Measurements from ENCODE around the gene CNGB1.

Gene CNGB1

DNA sequence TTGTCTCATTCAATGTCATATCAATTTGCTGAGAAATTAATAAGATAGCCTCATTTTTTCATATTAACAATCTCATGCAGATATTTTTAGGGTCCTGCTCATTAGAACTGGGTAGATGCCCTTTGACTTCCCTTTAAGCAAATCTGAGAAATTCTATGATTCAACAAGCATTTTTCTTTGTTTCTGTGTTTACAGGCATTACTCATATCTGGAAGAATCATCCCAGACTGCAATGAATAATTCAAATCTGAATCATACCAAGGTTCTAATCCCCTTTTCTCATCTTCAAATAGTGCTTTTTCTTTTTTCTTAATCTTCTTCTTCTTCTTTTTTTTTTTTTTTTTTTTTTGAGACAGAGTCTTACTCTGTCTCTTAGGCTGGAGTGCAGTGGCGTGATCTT lies 99.5 kb downstream of the CNGB1 start:
- TF ChIP-seq, protein P1, sequence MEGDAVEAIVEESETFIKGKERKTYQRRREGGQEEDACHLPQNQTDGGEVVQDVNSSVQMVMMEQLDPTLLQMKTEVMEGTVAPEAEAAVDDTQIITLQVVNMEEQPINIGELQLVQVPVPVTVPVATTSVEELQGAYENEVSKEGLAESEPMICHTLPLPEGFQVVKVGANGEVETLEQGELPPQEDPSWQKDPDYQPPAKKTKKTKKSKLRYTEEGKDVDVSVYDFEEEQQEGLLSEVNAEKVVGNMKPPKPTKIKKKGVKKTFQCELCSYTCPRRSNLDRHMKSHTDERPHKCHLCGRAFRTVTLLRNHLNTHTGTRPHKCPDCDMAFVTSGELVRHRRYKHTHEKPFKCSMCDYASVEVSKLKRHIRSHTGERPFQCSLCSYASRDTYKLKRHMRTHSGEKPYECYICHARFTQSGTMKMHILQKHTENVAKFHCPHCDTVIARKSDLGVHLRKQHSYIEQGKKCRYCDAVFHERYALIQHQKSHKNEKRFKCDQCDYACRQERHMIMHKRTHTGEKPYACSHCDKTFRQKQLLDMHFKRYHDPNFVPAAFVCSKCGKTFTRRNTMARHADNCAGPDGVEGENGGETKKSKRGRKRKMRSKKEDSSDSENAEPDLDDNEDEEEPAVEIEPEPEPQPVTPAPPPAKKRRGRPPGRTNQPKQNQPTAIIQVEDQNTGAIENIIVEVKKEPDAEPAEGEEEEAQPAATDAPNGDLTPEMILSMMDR (IDR thresholded peaks at IDR 0.05; ENCODE audit: low read depth, low read length): no peak
- in situ Hi-C loops (cut with HindIII; ENCODE audit: low sequenced_read_pairs): no loop called here
- no peak overlapping the region for H3K4me3 ChIP-seq (ENCODE audit: low read depth, low read length)
- DNase-seq (ENCODE audit: low read depth, low spot score): peak; percentile 54

DNA sequence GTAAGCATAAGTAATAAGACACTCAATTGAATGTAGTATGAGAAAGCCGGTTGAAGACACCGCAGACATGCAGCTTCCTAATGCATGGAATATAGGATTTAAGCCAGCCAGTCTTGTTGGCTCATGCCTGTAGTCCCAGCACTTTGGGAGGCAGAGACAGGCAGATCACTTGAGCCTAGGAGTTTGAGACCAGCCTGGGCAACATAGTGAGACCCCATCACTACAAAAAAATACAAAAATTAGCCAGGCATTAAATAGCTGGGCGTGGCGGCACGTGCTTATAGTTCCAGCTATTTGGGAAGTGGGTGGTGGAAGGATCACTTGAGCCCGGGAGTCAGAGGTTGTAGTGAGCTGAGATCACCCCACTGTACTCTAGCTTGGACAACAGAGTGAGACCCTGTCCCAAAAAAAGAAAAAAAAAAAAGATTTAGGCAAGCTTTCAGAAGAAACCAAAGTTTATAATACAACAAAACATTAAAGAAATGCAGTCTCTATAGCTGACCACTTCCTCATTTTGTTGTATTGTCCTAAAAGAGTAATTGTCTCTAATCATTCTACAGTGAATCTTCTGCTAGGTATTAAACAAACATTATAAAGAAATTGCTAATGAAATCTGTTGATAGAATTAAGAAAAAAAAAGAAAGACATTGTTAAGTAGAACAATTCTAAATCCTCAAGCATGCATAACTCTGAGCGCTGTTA lies 100.0 kb downstream of the CNGB1 start:
- no peak overlapping the region for H3K4me3 ChIP-seq (ENCODE audit: low read depth, low read length)
- DNase-seq (ENCODE audit: low read depth, low spot score): no peak
- in situ Hi-C loops (cut with HindIII; ENCODE audit: low sequenced_read_pairs): no loop called here

DNA sequence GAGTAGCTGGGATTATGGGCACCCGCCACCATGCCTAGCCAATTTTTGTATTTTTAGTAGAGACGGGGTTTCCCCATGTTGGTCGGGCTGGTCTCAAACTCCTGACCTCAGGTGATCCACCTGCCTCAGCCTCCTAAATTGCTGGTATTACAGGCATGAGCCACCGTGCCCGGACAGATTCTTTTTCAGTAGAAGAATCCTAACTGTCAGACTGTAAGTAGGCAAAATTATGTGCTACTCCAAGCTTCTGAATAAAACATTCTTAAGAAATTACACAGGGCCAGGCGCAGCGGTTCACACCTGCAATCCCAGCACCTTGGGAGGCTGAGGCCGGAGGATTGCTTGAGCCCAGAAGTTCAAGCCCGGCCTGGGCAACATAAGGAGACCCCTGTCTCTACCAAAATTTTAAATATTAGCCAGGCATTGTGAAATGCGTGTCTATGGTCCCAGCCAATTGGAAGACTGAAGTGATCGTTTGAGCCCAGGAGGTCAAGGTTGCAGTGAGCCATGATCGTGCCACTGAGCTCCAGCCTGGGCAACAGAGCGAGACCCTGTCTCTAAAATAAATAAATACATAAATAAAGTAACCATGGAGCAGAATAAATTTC lies 101.9 kb downstream of the CNGB1 start:
- in situ Hi-C loops (cut with HindIII; ENCODE audit: low sequenced_read_pairs): no loop called here
- TF ChIP-seq, protein P1 (IDR thresholded peaks at IDR 0.05; ENCODE audit: low read depth, low read length): no peak
- DNase-seq (ENCODE audit: low read depth, low spot score): no peak
- H3K4me3 ChIP-seq (ENCODE audit: low read depth, low read length): no peak overlapping the region

More for the DNA sequence above, 100.0 kb downstream of the CNGB1 start:
- TF ChIP-seq, protein P1 (IDR thresholded peaks at IDR 0.05; ENCODE audit: low read depth, low read length): no peak

DNA sequence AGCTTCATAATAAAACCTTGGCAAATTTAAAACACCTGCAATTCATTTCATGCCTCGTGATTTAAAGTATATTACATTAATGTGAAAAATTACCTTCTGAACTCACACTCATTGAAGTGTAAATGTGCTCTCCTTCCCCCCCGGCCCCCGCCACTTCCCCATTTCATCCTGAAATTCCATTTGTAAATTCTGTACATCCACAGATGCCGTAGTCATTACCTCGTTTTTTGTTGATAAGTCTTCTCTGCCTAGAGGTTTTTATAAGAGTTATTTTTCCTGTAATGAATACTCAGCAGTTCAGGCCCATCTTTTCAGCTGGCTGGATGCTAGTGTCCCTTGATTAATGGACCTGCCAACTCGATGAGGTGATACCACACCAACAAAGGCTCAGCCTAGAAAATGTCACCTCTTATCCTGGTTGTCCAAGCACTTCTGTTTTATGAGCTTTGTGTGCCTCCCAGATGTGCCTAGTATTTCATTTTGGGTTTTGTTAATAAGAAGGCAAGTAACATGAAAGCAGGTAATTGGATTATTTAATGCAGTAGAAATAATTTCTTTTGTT lies 103.8 kb downstream of the CNGB1 start:
- H3K4me3 ChIP-seq (ENCODE audit: low read depth, low read length): no peak overlapping the region
- no peak for DNase-seq (ENCODE audit: low read depth, low spot score)
- TF ChIP-seq, protein P1 (IDR thresholded peaks at IDR 0.05; ENCODE audit: low read depth, low read length): no peak
- in situ Hi-C loops (cut with HindIII; ENCODE audit: low sequenced_read_pairs): no loop called here

DNA sequence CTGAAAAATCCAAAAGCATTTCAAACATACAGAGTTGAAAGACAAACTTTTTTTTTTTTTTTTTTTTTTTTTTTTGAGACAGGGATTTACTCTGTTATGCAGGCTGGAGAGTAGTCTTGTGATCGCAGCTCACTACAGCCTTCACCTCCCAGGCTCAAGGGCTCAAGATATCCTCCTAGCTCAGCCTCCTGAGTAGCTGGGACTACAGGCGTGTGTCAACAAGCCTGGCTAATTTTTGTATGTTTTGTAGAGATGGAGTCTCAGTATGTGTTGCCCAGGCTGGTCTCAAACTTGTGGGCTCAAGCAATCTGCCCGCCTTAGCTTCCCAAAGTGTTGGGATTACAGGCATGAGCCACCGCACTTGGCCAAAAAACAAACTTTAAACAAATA lies 104.4 kb downstream of the CNGB1 start:
- in situ Hi-C loops (cut with HindIII; ENCODE audit: low sequenced_read_pairs): no loop called here
- H3K4me3 ChIP-seq (ENCODE audit: low read depth, low read length): no peak overlapping the region
- TF ChIP-seq, protein P1 (IDR thresholded peaks at IDR 0.05; ENCODE audit: low read depth, low read length): no peak
- DNase-seq (ENCODE audit: low read depth, low spot score): no peak

DNA sequence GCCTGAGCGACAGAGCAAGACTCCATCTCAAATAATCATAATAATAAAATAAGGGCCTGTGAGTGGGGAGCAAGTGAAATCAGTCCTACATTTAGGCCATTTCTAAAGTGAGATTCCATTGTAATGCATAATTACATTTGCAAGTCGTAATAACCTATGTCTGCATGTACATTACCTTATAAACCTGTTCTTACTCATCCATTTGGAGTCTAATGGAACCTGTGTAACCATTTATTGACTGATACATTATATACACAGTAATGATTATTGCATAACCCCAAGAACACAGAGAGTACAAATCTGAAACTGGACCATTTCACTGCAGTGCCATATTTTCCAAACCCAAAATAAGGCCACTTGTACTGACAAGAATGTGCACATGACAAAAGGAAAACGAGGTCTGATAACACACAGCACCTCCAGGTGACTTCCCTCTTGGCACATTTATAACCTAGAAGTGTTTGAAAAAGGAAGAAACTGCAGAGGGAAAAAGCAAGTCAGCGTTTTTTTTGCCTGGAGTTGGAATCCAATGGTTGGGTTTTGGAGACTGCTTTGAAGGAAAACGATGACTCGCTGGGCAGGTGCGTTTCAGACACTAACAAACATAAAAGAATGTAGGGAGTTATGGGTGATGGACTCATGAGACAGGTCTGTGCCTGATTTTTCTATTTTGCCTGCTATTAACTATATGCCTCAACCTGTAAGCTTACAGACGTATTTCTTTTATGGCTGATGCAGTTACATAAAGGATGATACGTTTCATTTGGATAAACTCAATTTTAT lies 105.0 kb downstream of the CNGB1 start:
- H3K4me3 ChIP-seq (ENCODE audit: low read depth, low read length): no peak overlapping the region
- TF ChIP-seq, protein P1 (IDR thresholded peaks at IDR 0.05; ENCODE audit: low read depth, low read length): no peak
- DNase-seq (ENCODE audit: low read depth, low spot score): no peak
- in situ Hi-C loops (cut with HindIII; ENCODE audit: low sequenced_read_pairs): no loop called here
